BE2C (cell line): Measurements from ENCODE around the gene OR2T1.

Source experiments
- DNase-seq: peaks from one replicate; pipeline ENCODE4 v3.0.0-alpha.2; 2020
- H3K27me3 ChIP-seq: fragments of 250-450 bp; sonication (Bioruptor Pico); 2 replicates; pipeline ENCODE4 v1.5.1; 2020; ENCODE audit warnings: mild to moderate bottlenecking
- H3K36me3 ChIP-seq: fragments of 250-450 bp; sonication (Bioruptor Pico); 2 replicates; pipeline ENCODE4 v1.5.1; 2020; ENCODE audit warnings: mild to moderate bottlenecking
- H3K4me1 ChIP-seq: fragments of 250-450 bp; sonication (Bioruptor Pico); 2 replicates; pipeline ENCODE4 v1.5.1; 2020
- H3K4me3 ChIP-seq: 2 replicates; pipeline ENCODE4 v1.5.1; 2011; ENCODE audit warnings: low read depth, low read length
- H3K9me3 ChIP-seq: fragments of 250-450 bp; sonication (Bioruptor Pico); 2 replicates; pipeline ENCODE4 v1.5.1; 2020
- TF ChIP-seq, protein P1 (sequence below): IDR thresholded peaks from 2 replicates; pipeline ENCODE4 v1.5.1; 2012; ENCODE audit warnings: mild to moderate bottlenecking, low read depth, low read length

The OR2T1 gene

GRCh38 chr1:248375446-248375845 is 27.4 kb upstream of the OR2T1 start, which contains the start of gene OR2T6:
TSS of gene OR2T6 (plus strand) at chr1:248375746. CDS start at chr1:248387609, 11,863 bp downstream.
- TF ChIP-seq, protein P1, sequence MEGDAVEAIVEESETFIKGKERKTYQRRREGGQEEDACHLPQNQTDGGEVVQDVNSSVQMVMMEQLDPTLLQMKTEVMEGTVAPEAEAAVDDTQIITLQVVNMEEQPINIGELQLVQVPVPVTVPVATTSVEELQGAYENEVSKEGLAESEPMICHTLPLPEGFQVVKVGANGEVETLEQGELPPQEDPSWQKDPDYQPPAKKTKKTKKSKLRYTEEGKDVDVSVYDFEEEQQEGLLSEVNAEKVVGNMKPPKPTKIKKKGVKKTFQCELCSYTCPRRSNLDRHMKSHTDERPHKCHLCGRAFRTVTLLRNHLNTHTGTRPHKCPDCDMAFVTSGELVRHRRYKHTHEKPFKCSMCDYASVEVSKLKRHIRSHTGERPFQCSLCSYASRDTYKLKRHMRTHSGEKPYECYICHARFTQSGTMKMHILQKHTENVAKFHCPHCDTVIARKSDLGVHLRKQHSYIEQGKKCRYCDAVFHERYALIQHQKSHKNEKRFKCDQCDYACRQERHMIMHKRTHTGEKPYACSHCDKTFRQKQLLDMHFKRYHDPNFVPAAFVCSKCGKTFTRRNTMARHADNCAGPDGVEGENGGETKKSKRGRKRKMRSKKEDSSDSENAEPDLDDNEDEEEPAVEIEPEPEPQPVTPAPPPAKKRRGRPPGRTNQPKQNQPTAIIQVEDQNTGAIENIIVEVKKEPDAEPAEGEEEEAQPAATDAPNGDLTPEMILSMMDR = no peak

DNA sequence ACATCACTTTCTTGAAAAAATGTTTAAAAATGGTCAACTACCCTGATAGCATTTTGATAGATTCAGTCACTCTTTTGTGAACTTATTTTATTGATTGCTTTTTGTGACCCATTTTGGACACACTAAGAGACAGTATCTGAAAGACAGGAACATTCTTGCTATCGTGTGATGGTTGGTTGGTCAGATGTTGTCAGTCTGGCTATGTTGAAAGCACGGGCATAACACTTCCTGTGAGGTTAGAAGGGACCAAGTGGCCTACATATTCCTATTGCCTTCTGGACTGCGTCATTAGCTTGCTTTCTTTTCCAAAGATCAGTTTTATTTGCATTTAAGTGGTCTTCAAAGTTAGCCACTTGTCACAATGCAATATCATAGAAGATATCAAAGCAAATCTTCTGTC is 25.9 kb upstream of the OR2T1 start:
- TF ChIP-seq, protein P1 = no peak
- no peak overlapping the region for H3K4me3 ChIP-seq
- H3K36me3 ChIP-seq = no peaks in the 10 kb centered on the region
- H3K27me3 ChIP-seq = no peaks in the 10 kb centered on the region
- no peaks in the 10 kb centered on the region for H3K4me1 ChIP-seq
- no peak for DNase-seq
- no peaks in the 10 kb centered on the region for H3K9me3 ChIP-seq

More at GRCh38 chr1:248375446-248375845, 27.4 kb upstream of the OR2T1 start, which contains the start of gene OR2T6:
- H3K4me3 ChIP-seq = no peak within 1 kb of the TSS
- H3K36me3 ChIP-seq = no peaks in the 10 kb centered on the region
- no peaks in the 10 kb centered on the region for H3K9me3 ChIP-seq
- H3K27me3 ChIP-seq = no peaks in the 10 kb centered on the region
- no peak for DNase-seq
- no peaks in the 10 kb centered on the region for H3K4me1 ChIP-seq

DNA sequence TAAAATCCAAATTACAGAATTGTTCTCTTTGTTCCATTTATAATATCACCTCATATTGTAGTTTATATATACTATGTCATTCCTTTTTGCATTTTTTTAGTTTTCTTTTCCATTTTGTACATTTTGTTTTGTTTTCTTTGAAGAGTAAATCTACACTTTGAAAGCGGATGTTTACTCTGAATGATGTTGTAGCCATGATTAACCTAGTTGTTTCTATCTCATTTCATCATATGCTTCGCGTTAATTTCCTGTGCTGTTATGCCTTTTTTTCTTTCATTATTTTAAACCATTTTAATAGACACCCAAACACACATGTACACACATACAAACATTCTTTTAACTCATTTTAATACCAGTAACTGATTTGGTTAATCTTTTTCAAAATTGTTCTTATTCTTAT is 22.0 kb upstream of the OR2T1 start:
- DNase-seq = no peak
- Histone ChIP-seq H3K4me1 (no peaks in the 10 kb centered on the region), H3K27me3 (no peaks in the 10 kb centered on the region), H3K4me3 (no peak overlapping the region), H3K9me3 (no peaks in the 10 kb centered on the region), H3K36me3 (no peaks in the 10 kb centered on the region)
- TF ChIP-seq, protein P1 = no peak

DNA sequence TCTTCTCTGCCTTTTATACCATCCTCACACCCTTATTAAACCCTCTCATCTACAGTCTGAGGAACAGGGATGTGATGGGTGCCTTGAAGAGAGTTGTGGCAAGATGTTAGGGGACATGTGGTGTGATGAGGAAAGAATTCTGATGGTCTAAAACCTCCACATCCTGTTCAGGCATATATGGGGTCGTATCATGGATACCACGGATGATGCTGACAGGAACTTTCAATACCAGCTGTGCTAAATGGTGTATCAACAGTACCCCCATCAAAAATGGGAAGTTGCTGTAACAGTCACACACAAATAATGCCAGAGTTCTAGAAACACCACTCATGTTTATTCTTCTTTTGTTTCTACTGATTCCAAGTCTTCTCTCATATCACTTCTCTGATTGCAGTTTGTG is 14.4 kb upstream of the OR2T1 start:
- no peak overlapping the region for H3K4me3 ChIP-seq
- no peaks in the 10 kb centered on the region for H3K27me3 ChIP-seq
- H3K9me3 ChIP-seq = no peaks in the 10 kb centered on the region; the same call in 1 of the 2 replicates
- H3K4me1 ChIP-seq = no peaks in the 10 kb centered on the region
- TF ChIP-seq, protein P1 = no peak
- no peak for DNase-seq
- no peaks in the 10 kb centered on the region for H3K36me3 ChIP-seq

GRCh38 chr1:248393050-248393449 is 9.8 kb upstream of the OR2T1 start:
- DNase-seq = no peak
- Histone ChIP-seq H3K27me3 (no peaks in the 10 kb centered on the region), H3K4me1 (no peaks in the 10 kb centered on the region), H3K4me3 (no peak overlapping the region), H3K9me3 (no peaks in the 10 kb centered on the region; the same call in 1 of the 2 replicates), H3K36me3 (no peaks in the 10 kb centered on the region)
- TF ChIP-seq, protein P1 = no peak

DNA sequence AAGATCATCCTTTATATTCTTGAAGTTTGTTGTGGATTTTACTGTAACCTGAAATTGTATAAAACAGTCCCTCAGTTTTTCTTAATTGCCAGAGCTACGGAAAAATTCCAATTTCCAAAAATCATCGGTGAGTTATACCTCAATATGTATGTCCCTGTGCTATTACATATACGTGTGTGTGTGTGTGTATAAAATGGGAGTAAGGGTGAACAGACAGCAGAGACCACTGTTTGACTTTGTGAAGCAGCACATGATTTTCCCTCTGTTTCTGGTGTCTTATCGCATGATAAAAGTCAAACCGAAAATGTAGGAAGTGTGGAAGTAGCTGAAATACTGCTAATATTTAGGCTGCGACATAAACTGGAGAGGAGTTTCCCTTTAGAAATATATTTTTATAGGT is 1.2 kb downstream of the OR2T1 start:
- Histone ChIP-seq H3K9me3 (peaks cover 3% of the 10 kb centered on the region), H3K4me1 (no peaks in the 10 kb centered on the region), H3K4me3 (no peak overlapping the region), H3K36me3 (no peaks in the 10 kb centered on the region), H3K27me3 (no peaks in the 10 kb centered on the region)
- TF ChIP-seq, protein P1 = peak; percentile 28; the same call in 1 of the 2 replicates
- no peak for DNase-seq
